ENCODE results near the gene NPR3. TPM values are rescaled to one million over a fixed set of nuclear protein-coding genes. Genes with fewer than 3 reads are reported as not detected.
A peak's percentile ranks its signal among the peaks of the same experiment; 100 is the strongest.

Gene NPR3
- total RNA-seq, 2 donors from 2014 or later, result 25.7 to 34.3 TPM

DNA sequence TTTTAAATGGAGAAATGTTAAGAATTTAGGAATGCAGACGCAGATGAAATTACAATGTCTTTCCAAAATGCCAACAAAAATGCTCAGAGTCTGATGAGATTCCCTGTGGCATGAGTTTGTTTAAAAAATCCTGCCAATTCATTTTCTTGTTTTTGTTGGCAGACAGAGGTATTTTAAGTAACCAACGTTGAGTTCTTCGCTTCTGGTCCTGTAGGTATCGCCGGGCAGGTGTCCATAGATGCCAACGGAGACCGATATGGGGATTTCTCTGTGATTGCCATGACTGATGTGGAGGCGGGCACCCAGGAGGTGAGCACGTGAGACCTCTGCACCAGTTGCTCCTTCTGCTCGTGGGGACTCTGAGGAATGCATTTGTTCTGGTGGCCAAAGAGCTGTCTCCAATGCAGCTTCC lies 69.4 kb downstream of the NPR3 start:
- peak overlapping the region; percentile 45 to 62 for H3K27ac ChIP-seq
- ATAC-seq (ENCODE audit: insufficient number of reproducible peaks, low FRiP score, low read depth), result no peak
- no peak for DNase-seq (ENCODE audit: low spot score)

DNA sequence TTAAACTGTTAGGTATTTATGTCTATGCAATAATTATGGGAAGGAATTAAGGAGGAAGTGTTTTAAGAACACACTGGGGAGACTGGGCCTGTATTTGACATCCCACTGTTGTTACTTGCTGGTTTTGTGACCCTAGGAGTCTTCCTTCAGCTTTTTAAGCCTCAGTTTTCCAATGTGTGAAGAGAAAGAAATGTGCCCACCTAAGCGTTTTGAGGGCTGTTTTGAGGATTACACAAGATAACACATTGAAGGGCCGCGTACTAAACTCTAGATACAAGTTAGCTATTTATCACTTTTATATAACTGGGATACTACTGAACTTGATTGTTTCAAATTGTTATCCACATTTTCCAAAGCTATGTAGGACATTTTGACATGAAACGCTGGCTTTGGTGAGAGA lies 72.5 kb downstream of the NPR3 start:
- no peak for DNase-seq (ENCODE audit: low spot score)
- Histone ChIP-seq H3K27me3 (replicated peaks; ENCODE audit: insufficient read depth) (no peaks in the 10 kb centered on the region), H3K4me1 (ENCODE audit: control insufficient read depth in 1 of 2, low read depth in 2 of 2) (peaks cover 14 to 21% of the 10 kb centered on the region in 2 donors), H3K36me3 (peaks cover 7% of the 10 kb centered on the region), H3K9me3 (no peaks in the 10 kb centered on the region), H3K4me3 (no peak overlapping the region), H3K27ac (no peak overlapping the region)
- TF ChIP-seq, protein P1, sequence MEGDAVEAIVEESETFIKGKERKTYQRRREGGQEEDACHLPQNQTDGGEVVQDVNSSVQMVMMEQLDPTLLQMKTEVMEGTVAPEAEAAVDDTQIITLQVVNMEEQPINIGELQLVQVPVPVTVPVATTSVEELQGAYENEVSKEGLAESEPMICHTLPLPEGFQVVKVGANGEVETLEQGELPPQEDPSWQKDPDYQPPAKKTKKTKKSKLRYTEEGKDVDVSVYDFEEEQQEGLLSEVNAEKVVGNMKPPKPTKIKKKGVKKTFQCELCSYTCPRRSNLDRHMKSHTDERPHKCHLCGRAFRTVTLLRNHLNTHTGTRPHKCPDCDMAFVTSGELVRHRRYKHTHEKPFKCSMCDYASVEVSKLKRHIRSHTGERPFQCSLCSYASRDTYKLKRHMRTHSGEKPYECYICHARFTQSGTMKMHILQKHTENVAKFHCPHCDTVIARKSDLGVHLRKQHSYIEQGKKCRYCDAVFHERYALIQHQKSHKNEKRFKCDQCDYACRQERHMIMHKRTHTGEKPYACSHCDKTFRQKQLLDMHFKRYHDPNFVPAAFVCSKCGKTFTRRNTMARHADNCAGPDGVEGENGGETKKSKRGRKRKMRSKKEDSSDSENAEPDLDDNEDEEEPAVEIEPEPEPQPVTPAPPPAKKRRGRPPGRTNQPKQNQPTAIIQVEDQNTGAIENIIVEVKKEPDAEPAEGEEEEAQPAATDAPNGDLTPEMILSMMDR (IDR thresholded peaks at IDR 0.05), result no peak
- no peak for ATAC-seq (ENCODE audit: insufficient number of reproducible peaks, low FRiP score, low read depth)

More for the DNA sequence above, 69.4 kb downstream of the NPR3 start:
- H3K4me1 ChIP-seq (ENCODE audit: control insufficient read depth in 1 of 2, low read depth in 2 of 2), result peaks cover 19 to 49% of the 10 kb centered on the region in 2 donors
- no peaks in the 10 kb centered on the region for H3K9me3 ChIP-seq
- peak overlapping the region; percentile 36 for H3K4me3 ChIP-seq
- H3K36me3 ChIP-seq, result peaks cover 2% of the 10 kb centered on the region
- TF ChIP-seq, protein P1 (IDR thresholded peaks at IDR 0.05), result no peak
- H3K27me3 ChIP-seq (replicated peaks; ENCODE audit: insufficient read depth), result no peaks in the 10 kb centered on the region

DNA sequence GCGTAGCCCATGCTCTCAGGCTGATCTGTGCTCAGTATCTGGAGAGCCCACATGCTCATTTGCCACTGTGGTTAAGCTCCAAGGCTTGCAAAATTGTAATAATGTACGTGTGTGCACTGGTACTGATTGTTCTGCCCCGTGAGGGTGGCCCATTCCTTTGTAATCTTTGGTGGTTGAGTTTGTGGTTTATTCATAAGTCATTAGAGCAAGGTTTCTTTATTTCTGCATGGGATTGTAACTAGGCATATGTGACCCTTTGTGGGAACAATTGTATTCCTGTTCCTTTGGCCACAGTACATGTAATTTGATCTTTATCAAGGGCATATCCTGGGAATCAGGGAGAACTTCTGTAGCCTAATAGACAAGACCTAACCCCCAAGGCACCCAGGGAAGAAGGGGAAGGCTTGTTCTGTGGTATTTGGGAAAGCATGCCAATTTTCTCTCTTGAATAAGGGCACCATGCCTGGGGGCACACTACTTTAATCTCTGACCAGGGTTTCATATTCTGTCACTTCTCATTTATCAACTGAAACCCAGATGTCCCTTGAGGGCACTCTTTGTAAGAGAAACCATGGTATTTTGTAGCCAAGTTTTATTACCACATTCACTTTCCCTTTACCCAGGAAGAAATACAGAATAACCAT lies 74.6 kb downstream of the NPR3 start:
- DNase-seq (ENCODE audit: low spot score) (no peak), ATAC-seq (ENCODE audit: insufficient number of reproducible peaks, low FRiP score, low read depth) (no peak)
- Histone ChIP-seq H3K36me3 (peaks cover 7% of the 10 kb centered on the region), H3K4me1 (ENCODE audit: control insufficient read depth in 1 of 2, low read depth in 2 of 2) (peaks cover 4% of the 10 kb centered on the region in 2 donors), H3K27me3 (replicated peaks; ENCODE audit: insufficient read depth) (no peaks in the 10 kb centered on the region), H3K9me3 (no peaks in the 10 kb centered on the region), H3K27ac (no peak overlapping the region), H3K4me3 (no peak overlapping the region)
- TF ChIP-seq, protein P1 (IDR thresholded peaks at IDR 0.05), result no peak

DNA sequence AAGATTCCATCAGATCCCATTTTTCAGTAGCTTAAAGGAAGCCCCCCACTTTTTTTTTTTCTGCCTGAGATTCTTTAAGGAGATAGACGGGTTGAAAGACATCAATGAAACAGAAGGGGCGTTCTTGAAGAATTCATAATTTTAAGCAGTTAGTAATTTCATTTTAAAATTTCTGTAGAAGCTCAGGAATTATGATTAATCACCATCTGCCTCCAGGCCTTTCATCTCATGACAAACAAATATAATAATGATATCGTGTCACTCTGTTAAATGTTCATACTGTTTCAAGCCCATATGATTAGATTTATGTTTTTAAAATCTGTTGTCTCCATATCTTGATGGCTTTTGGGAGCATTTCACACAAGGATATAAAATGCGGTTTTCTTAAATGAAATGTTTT lies 75.2 kb downstream of the NPR3 start:
- no peak overlapping the region for H3K4me3 ChIP-seq
- no peak for ATAC-seq (ENCODE audit: insufficient number of reproducible peaks, low FRiP score, low read depth)
- H3K36me3 ChIP-seq, result peaks cover 7% of the 10 kb centered on the region
- TF ChIP-seq, protein P1 (IDR thresholded peaks at IDR 0.05), result no peak
- no peaks in the 10 kb centered on the region for H3K9me3 ChIP-seq
- DNase-seq (ENCODE audit: low spot score), result no peak
- H3K4me1 ChIP-seq (ENCODE audit: control insufficient read depth in 1 of 2, low read depth in 2 of 2), result no peaks in the 10 kb centered on the region
- H3K27me3 ChIP-seq (replicated peaks; ENCODE audit: insufficient read depth), result no peaks in the 10 kb centered on the region
- H3K27ac ChIP-seq, result no peak overlapping the region

DNA sequence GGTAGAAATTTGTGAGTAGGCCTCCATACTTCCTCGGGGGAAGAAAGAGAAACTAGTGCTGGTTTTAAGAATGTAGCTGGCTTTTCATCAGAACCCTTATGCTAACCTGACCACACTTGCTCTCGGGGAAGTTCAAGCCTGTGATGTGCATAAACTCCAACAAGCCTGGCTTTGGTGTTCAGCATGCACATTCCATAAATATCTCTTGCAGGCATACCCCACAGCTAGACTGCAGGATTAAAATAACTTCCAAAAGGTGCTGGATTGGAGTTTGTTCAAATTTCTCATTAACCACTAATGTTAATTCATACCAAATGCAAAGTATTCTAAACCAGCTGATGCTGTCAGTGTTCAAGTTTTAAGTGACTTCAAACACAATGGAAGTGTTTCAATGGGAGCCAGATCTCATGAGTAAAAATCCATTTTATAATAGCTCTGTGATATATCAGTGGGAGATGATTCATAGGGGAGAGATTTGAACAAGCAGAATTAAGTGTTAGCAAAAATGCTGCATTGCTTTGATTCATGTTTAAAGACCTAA lies 79.4 kb downstream of the NPR3 start:
- H3K4me3 ChIP-seq, result no peak overlapping the region
- TF ChIP-seq, protein P1 (IDR thresholded peaks at IDR 0.05), result no peak
- H3K27me3 ChIP-seq (replicated peaks; ENCODE audit: insufficient read depth), result no peaks in the 10 kb centered on the region
- H3K4me1 ChIP-seq (ENCODE audit: control insufficient read depth in 1 of 2, low read depth in 2 of 2), result no peaks in the 10 kb centered on the region
- ATAC-seq (ENCODE audit: insufficient number of reproducible peaks, low FRiP score, low read depth) (no peak), DNase-seq (ENCODE audit: low spot score) (no peak)
- no peak overlapping the region for H3K27ac ChIP-seq
- peaks cover 5% of the 10 kb centered on the region for H3K36me3 ChIP-seq
- no peaks in the 10 kb centered on the region for H3K9me3 ChIP-seq

All from thoracic aorta (tissue), 2 donors.